GM18526 (cell line): Measurements from ENCODE around the gene GATAD2A.
A peak's percentile ranks its signal among the peaks of the same experiment; 100 is the strongest.

Source experiments
- POLR2A ChIP-seq: IDR thresholded peaks from 3 replicates; pipeline ENCODE4 v1.6.1; 2011; ENCODE audit not compliant: insufficient read length; ENCODE audit errors: extremely low read depth

Gene GATAD2A, protein sequence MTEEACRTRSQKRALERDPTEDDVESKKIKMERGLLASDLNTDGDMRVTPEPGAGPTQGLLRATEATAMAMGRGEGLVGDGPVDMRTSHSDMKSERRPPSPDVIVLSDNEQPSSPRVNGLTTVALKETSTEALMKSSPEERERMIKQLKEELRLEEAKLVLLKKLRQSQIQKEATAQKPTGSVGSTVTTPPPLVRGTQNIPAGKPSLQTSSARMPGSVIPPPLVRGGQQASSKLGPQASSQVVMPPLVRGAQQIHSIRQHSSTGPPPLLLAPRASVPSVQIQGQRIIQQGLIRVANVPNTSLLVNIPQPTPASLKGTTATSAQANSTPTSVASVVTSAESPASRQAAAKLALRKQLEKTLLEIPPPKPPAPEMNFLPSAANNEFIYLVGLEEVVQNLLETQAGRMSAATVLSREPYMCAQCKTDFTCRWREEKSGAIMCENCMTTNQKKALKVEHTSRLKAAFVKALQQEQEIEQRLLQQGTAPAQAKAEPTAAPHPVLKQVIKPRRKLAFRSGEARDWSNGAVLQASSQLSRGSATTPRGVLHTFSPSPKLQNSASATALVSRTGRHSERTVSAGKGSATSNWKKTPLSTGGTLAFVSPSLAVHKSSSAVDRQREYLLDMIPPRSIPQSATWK

DNA sequence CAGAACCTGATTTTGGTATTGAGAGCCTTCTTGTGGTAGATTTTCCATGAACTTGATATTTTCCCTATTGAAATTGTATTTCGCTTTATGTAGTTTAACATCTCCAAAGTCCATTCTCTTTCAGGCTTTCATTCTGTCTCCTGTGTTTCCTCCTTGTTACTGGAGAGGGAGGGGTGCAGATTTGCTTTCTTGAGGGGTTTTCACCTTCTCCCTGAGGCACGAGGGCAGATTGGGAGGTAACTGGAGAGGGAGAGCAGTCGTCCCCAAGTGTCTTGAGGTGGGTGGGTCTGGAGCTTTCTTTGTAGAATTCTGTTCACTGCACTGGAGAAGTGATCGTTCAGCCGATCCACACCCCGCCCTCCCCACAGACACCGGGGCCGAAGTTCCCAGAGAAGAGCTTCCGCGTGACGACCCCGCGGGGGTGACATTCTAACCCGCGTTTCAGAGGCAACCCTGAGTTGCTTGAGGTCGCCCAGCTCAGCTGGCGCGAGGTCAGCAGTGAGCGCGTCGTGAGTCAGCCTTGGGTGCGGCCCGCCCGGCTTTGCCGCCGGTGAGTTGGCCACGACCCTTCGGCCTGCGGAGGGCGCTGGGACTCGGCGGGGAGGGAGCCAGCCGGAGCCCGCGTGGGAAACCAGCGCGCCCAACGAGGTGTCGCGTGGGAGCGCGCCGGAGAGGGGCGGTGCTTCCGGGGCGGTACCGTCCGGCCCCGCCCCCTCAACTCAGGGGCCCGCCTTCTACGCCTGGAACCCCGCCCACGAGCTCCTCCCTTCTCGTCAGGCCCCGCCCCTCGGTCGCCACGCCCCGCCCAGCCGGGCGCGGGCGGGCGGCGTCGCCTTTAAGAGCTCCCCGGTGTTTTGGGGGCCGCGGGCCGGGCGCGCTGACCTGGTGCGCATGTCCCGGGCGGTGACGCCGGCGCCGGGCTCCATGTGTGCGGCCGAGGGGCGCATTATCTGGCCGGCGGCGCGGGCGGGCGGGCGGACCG lies at the start of gene GATAD2A:
Gene GATAD2A, plus strand, starts transcription at position 797 of the 982 bp plus-strand sequence. CDS start 59,671 bp downstream, outside the sequence.
- peak; percentile 48 for TF ChIP-seq POLR2A

DNA sequence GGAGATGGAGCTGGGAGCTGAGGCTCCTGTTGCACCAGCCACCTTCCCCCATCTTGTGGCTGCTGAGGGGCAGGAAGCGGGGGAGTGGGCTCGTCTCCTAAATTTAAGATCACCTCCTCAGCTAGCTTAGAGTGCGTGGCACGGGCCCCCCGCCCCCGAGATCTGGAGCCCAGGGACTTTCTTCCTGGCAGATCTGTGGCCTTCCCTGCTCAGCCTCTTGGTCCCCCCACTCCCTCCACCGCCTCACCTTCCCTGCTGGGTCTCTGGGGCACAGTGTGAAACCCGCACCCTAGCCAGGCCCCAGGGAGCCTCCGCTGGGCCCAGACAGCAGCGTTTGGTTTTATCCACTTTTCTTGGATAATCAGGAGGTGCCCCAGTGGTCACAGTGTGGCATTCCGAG lies 49.0 kb upstream of the GATAD2A start:
- peak; percentile 14 for TF ChIP-seq POLR2A

DNA sequence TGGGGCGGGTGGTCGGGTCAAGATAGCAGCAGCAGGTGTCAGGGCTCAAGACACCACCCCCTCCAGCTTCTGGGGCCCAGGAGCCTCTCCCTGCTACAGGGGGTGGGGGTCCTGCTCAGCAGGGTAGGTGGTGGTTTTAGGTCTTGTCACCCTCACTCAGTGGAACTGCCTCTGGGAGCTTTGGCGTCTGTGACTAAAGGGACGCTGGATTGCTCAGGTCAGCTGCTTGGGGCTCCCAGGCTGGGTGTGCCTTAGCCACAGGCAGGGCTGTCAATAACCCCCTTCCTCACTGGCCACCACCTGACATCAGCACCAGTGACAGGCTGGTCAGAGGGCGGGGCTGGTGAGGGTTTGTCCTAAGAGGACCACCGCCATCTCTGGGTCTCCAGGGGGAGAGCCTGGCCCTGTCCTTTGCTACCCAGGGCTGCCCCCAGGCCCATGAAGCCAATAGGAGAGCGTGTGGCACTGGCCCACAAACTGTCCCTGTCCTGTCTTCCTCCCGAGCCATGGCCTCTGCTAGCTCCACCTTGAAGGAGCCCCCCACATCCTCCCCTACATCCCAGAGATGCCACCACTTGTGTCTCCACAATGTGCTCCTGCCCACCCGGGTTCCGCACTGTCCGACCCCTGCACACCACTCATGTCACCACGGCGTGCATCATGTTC lies 48.4 kb upstream of the GATAD2A start:
- TF ChIP-seq POLR2A = no peak

DNA sequence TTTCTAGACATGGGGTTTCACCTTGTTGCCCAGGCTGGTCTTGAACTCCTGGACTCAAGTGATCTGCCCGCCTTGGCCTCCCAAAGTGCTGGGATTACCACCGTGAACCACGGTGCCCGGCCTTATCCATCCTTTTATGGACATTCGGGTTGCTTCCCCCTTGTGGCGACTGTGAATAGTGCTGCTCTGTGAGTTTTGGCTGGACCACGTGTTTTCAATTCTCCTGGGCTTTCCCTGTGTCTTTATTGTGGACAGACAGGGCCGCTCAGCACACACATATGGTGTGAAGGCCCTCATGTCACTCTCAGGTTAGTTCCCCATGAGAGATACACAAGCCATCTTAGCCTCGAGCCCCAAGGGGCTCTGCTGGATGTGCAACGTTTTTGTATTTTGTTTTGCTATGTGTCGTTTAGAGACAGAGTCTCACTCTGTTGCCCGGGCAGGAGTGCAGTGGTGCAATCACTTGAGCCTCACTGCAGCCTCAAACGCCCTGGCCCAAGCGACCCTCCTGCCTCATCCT lies 44.3 kb upstream of the GATAD2A start:
- TF ChIP-seq POLR2A = no peak

DNA sequence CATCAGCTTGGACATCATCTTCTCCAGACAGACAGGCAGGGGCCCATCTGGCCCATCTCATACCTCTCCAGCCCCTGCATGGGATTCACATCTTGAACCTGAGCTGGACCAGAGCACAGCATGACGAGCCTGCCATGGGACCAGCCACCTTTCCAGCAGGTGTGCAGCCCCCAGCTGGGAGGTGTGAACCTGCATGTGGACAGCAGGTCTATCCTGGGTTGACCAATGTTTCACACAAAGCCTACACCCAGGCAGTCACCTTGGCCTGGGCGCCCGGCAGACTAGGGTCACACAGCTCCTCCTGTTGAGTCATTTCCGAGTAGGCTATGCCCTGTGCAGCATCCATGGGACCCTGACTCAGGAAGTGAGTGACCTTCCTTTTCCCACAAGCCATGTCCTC lies 43.4 kb upstream of the GATAD2A start:
- TF ChIP-seq POLR2A = no peak

DNA sequence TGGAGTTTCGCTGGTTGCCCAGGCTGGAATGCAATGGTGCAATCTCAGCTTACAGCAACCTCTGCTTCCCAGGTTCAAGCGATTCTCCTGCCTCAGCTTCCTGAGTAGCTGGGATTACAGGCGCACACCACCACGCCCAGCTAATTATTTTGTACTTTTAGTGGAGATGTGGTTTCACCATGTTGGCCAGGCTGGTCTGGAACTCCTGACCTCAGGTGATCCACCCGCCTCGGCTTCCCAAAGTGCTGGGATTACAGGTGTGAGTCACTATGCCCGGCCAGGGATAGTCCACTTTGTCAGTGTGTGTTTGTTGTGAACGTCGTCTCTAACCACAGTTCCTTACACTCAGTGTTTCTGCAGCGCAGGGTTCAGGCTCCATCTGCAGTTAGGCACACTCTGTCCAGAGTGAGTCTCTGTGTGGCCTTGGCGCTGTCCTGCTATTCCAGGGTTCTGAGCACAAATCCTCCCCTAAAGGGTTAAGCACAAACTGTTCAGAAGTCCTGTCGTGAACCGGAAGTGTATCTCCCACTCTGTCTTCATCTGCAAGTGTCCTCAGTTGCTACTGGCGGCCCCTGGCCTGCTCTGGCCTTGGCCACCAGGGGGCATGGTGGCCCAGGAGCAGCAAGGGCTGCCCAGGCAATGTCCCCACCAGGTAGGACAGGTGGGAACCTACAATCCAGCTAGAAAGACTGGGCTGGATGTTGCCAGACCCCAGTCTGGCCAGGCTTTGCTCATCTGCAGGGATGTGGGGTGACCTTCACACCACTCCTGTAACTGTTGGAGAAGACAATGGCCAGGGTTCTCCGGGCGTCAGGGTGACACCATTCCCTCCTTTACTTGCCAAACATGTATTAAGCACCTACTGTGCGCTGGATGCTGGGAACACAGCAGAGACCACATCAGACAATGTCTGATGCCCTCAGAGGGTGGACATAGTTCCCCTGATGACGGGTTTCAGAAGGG lies 38.8 kb upstream of the GATAD2A start:
- TF ChIP-seq POLR2A = no peak

DNA sequence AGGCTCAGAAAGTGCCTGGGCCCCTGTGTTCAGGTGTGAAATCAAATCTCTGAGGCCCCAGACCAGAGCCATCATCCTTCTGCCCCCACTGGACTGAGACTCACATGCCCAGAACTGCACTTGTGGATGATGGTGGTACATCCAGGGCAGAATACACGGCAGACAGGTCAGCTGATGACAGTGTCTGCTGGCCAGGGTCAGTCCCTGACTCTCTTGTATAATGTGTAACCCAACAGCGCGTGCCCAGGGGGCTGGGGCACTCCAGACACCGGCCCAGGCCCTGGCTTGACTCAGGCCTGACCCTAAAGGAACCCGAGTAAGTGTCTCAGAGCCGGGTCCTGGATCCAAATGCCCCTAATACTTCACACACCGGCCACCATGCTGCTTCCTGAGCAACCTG lies 37.4 kb upstream of the GATAD2A start:
- TF ChIP-seq POLR2A = no peak

DNA sequence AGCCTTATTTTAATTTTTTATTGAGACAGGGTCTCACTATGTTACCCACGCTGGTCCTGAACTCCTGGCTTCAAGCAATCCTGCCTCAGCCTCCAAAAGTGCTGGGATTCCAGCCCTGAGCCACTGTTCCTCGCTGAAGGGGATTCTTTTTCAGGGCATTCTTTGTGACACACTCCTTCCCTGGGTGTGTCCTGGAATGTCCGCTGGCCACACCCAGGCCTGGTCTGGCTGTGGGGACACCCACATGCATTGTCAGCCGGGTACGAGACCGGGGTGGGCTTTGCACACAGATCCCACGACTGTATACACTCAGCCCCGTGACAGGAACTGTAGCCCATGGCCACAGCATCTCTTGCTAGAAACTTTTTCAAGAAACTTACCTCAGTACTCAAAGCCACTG lies 34.4 kb upstream of the GATAD2A start:
- no peak for TF ChIP-seq POLR2A

DNA sequence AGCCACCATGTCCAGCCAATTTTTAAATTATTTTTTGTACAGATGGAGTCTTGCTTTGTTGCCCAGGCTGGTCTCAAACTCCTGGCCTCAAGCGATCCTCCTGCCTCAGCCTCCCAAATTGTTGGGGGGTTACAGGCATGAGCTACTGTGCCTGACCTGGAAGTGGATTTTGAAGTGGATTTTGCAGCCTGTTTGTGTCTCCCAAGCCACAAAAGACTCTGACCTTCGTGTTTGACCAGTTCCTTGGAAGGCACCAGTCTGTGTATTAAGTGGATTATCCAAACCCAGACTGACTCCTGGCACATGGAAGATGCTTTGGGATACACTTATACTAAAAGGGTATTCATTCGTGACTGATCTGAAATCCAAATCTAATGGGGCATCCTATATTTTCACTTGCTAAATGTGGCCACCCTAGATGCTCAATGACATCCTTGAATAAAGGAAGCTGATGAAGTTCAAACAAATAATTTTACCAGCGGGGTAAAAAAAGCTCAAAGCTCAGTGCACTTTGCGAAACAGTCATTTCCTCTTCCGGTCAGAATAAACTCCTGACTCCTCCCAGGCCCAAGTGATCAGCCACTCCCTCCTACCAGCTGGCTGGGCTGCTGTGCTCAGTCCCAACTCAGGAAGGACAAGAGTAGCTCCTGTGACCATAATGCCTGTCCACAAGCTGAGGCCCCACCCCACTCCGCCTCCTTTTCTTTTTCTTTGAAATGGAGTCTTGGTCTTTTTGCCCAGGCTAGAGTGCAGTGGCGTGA lies 32.6 kb upstream of the GATAD2A start:
- TF ChIP-seq POLR2A = peak; percentile 59

DNA sequence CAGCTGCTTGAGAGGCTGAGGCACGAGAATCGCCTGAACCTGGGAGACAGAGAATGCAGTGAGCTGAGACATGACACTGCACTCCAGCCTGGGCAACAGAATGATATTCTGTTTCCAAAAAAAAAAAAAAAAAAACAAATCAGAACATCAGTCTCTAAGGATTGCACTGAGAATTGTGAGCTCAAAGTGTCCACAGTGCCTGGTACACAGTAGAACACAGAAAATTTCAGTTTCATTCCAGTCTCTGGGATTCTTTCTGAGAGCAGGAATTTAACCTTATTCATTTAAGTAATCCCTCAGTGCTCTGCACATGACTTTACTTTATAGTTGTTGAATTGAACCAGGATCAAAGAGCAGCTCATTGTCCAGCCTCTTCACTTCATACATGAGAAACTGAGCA lies 25.9 kb upstream of the GATAD2A start:
- no peak for TF ChIP-seq POLR2A

DNA sequence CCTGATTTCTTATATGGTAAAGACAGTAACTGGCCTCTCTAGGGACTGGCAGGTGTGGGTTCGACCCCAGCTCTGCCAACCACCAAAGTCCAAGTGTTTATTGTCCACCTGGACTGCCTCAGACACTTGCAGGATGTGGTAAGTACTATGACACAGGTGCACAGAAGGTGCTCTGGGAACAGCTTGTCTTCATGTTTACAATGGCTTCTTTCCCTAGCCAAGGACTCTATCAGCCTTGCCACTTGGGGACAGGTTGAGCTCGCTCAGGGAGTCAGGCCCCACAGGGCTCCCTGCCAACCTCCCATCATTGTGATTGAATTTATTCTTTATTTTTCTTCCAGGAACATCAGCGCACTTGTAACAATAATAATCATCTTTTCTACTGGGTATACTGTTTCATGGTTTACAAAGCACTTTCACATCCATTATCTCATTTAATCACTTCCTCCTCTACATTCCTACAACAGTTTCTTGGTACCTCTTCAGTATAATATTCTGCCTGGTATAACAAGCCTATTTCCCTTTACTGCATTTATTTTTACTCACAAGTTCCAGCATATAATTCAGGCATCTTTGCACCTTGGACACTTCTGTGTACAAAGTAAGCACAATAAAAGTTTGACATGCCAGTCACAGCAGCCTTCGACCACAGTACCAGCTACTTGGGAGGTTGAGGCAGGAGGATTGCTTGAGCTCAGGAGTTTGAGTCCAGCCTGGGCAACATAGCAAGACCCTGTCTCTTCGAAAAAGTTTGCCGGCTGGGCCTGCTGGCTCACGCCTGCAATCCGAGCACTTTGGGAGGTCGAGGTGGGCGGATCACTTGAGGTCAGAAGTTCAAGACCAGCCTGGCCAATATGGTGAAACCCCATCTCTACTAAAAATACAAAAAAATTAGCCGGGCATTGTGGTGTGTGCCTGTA lies 24.2 kb upstream of the GATAD2A start:
- TF ChIP-seq POLR2A = no peak

DNA sequence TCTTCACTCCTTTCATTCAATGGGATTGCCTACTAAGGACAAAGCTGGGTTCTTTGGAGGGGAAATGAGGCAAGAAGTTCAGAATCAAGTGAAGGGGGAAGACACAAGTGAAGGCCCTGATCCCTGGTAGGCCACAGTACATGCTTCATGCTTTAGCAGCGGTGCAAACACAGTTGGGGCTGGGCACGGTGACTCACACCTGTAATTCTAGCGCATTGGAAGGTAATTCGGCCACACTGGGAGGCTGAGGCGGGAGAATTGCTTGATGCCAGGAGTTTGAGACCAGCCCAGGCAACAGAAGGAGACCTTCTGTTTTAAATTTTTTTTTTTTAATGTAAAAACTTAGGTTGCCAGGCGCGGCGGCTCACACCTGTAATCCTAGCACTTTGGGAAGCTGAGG lies 23.4 kb upstream of the GATAD2A start:
- TF ChIP-seq POLR2A = no peak

DNA sequence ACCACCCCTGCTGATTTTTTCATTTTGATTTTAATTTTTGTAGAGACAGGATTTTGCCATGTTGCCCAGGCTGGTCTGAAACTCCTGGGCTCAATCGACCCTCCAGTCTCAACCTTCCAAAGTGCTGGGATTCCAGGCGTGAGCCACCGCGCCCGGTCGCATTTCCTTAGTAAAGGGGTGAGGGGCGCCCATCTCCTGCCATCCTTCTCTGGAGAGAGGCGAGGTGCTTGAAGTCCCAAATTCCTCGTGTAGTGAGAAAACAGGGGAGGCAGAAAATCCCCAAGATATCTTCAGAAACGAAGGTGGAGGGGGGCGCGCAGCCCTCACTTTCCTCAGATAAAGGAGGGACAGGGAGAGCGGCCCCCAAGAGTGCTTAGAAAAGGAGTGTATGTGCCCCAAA lies 21.0 kb upstream of the GATAD2A start:
- TF ChIP-seq POLR2A = no peak
